Keratinocyte (primary cell): Measurements from ENCODE around the gene NINJ1. TPM values are rescaled to one million over a fixed set of nuclear protein-coding genes. Genes with fewer than 3 reads are reported as not detected.

ENCODE experiments used
- DNase-seq: peaks from one replicate; pipeline ENCODE4 v3.0.0-alpha.2; 2011; ENCODE audit warnings: low read depth, missing footprints, low spot score
- FAIRE-seq: peaks from 2 replicates; lab custom pipeline; 2011; peaks lifted over from hg19 to GRCh38; lab: Jason Lieb, UNC
- H2AFZ ChIP-seq: 2 replicates; pipeline ENCODE4 v1.6.0; 2012; ENCODE audit warnings: low read length, control low read depth, inconsistent platforms; ENCODE audit not compliant: control insufficient read depth
- H3K27ac ChIP-seq: 2 replicates; pipeline ENCODE4 v1.5.1; 2011; ENCODE audit warnings: low read length; ENCODE audit not compliant: control insufficient read depth, insufficient read depth
- H3K27me3 ChIP-seq: 3 replicates; pipeline ENCODE4 v1.6.0; 2011; ENCODE audit warnings: low read length; ENCODE audit not compliant: control insufficient read depth, insufficient read depth; ENCODE audit errors: extremely low read depth
- H3K36me3 ChIP-seq, 2 experiments: 2 replicates in 1 of 2; 3 replicates in 1 of 2; pipeline ENCODE4 v1.5.1; 2011; ENCODE audit warnings: low read length in 2 of 2, mild to moderate bottlenecking in 1 of 2; ENCODE audit not compliant: control insufficient read depth in 2 of 2, insufficient read depth in 2 of 2; ENCODE audit errors: extremely low read depth in 1 of 2
- H3K4me1 ChIP-seq: 3 replicates; pipeline ENCODE4 v1.5.1; 2011; ENCODE audit warnings: low read length; ENCODE audit not compliant: control insufficient read depth, insufficient read depth; ENCODE audit errors: extremely low read depth
- H3K4me2 ChIP-seq: 3 replicates; pipeline ENCODE4 v1.6.0; 2011; ENCODE audit warnings: low read depth, low read length; ENCODE audit not compliant: control insufficient read depth, insufficient read depth; ENCODE audit errors: extremely low read depth
- H3K4me3 ChIP-seq, 3 experiments: fragments of 200-600 bp in 1 of 3; sonication (generic) in 1 of 3; 2 replicates in 2 of 3; 3 replicates in 1 of 3; pipeline ENCODE4 v1.5.1; 2011 to 2016; ENCODE audit warnings: low read length in 3 of 3, mild to moderate bottlenecking in 3 of 3, control low read depth in 2 of 3, inconsistent platforms in 1 of 3, low read depth in 1 of 3, mixed read lengths in 1 of 3, mixed run types in 1 of 3, moderate library complexity in 1 of 3; ENCODE audit not compliant: control insufficient read depth in 2 of 3, insufficient read depth in 2 of 3; ENCODE audit errors: extremely low read depth in 1 of 3
- H3K79me2 ChIP-seq: 2 replicates; pipeline ENCODE4 v1.6.0; 2012; ENCODE audit warnings: low read length; ENCODE audit not compliant: control insufficient read depth, insufficient read depth
- H3K9ac ChIP-seq: 3 replicates; pipeline ENCODE4 v1.6.0; 2011; ENCODE audit warnings: low read length; ENCODE audit not compliant: control insufficient read depth, insufficient read depth; ENCODE audit errors: extremely low read depth
- H3K9me1 ChIP-seq: 3 replicates; pipeline ENCODE4 v1.6.0; 2011; ENCODE audit warnings: low read length; ENCODE audit not compliant: control insufficient read depth, insufficient read depth; ENCODE audit errors: extremely low read depth
- H3K9me3 ChIP-seq: 2 replicates; pipeline ENCODE4 v1.5.1; 2012; ENCODE audit warnings: low read depth, low read length; ENCODE audit not compliant: control insufficient read depth
- H4K20me1 ChIP-seq: 3 replicates; pipeline ENCODE4 v1.6.0; 2011; ENCODE audit warnings: low read length; ENCODE audit not compliant: control insufficient read depth, insufficient read depth; ENCODE audit errors: extremely low read depth
- CTCF ChIP-seq, 3 experiments: IDR thresholded peaks in 1 of 3; conservative IDR thresholded peaks in 1 of 3; optimal IDR thresholded peaks in 1 of 3; 2 replicates in 2 of 3; 3 replicates in 1 of 3; pipeline versions ENCODE3 to v1.5.1; 2011; ENCODE audit warnings: low read length in 3 of 3, mild to moderate bottlenecking in 3 of 3, moderate library complexity in 2 of 3, control low read depth in 1 of 3, inconsistent platforms in 1 of 3; ENCODE audit not compliant: insufficient read depth in 2 of 3; ENCODE audit errors: extremely low read depth in 1 of 3
- EZH2 ChIP-seq: IDR thresholded peaks from one replicate; pipeline ENCODE4 v1.6.1; 2012; ENCODE audit warnings: inconsistent platforms, mild to moderate bottlenecking, low read length, moderate library complexity
- dilution Hi-C: fragments of 300-500 bp; cut with MboI; formaldehyde crosslinking; loops from one replicate; pipeline ENCODE4 v1.7.0; 2020; ENCODE audit warnings: low sequenced_read_pairs; ENCODE audit not compliant: extremely low pct_ligation_motif_present
- polyA plus RNA-seq, 5 experiments: library from polyadenylated mRNA; depleted of rRNA in 3 of 5; stranded (reverse) in 3 of 5; stranded (forward) in 1 of 5; unstranded in 1 of 5; fragments of >200 nt; gene quantifications; 1 replicate in 1 of 5; 2 replicates in 3 of 5; 3 replicates in 1 of 5; pipeline versions ENCODE4 v1.2.1 to v1.2.3, GENCODE V29; 2011 to 2012; ENCODE audit warnings: missing spikeins in 2 of 5, low read depth in 1 of 5, low replicate concordance in 1 of 5

NINJ1 gene
- polyA plus RNA-seq, 1 donor (not counting 4 experiments of a cell fraction or from before 2014, with no cell fraction given), result 7.4 TPM

GRCh38 chr9:93072383-93072795, 61.7 kb downstream of the NINJ1 start:
- no peak overlapping the region for H3K27ac ChIP-seq
- DNase-seq (no peak), FAIRE-seq (no peak)
- H3K4me1 ChIP-seq, result no peaks in the 10 kb centered on the region
- no peak for TF ChIP-seq EZH2
- TF ChIP-seq CTCF (optimal IDR thresholded peaks at IDR 0.05 in 1 of 3, IDR thresholded peaks at IDR 0.05 in 1 of 3, conservative IDR thresholded peaks at IDR 0.05 in 1 of 3; ENCODE audit: extremely low read depth in 1 of 3, insufficient read depth in 2 of 3, low read length in 3 of 3), result no peak
- H3K79me2 ChIP-seq, result no peaks in the 10 kb centered on the region
- no peak overlapping the region for H3K4me2 ChIP-seq
- no peak overlapping the region for H3K9ac ChIP-seq
- no peaks in the 10 kb centered on the region for H3K36me3 ChIP-seq
- H3K4me3 ChIP-seq, result no peak overlapping the region
- H3K27me3 ChIP-seq, result peaks cover 9% of the 10 kb centered on the region
- dilution Hi-C loops, result no loop called here
- no peaks in the 10 kb centered on the region for H3K9me3 ChIP-seq
- H3K9me1 ChIP-seq, result no peaks in the 10 kb centered on the region
- H4K20me1 ChIP-seq, result no peaks in the 10 kb centered on the region
- H2AFZ ChIP-seq, result no peak overlapping the region

Other genes starting within 250 kb of the NINJ1 start
- gene FGD3, start 186.7 kb downstream of the NINJ1 start, polyA plus RNA-seq, result 0.21 to 0.61 TPM (median 0.22 TPM) in 3 replicates
- 0.20 to 0.37 TPM in 2 of 3 replicates, not detected in the other for gene SUSD3, start 75.5 kb downstream of the NINJ1 start, polyA plus RNA-seq
- gene CARD19, start 38.0 kb downstream of the NINJ1 start, polyA plus RNA-seq, result 30.8 to 67.4 TPM (median 36.7 TPM) in 3 replicates
- 0.05 TPM in 1 of 3 replicates, not detected in the others for gene WNK2, start 49.9 kb upstream of the NINJ1 start, polyA plus RNA-seq